ENCODE data around the gene TTC29. TPM values are rescaled to one million over a fixed set of nuclear protein-coding genes. Genes with fewer than 3 reads are reported as not detected.
"Not testable (repeated sequence)": the region's sequence is repeated elsewhere in the genome, so short reads cannot be mapped to it uniquely, and the experiment has no call there.

The TTC29 gene
- total RNA-seq, 3 donors from 2014 or later: 0.29 TPM; not detected in 2

DNA sequence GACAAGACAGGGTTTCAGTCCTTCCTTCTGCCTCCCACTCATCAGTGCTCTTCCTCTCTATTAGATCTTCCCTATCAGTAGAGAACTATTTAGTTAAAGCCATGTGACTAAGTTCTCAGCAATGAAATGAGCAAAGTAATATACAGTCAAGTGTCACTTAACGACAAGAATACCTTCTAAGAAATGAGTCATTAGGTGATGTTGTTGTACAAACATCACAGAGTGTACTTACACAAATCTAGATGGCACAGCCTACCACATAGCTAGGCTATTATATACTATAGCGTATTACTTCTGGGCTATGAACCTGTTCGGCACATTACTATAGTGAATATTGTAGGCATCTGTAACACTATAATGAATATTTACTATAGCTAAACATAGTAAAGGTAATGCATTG, 235.7 kb downstream of the TTC29 start:
- H3K4me1 ChIP-seq: no peaks in the 10 kb centered on the region
- H3K4me3 ChIP-seq: no peak overlapping the region
- intact Hi-C loops (cut with DNase I; ENCODE audit: low total_unique reads): no loop called here
- H3K9me3 ChIP-seq: no peaks in the 10 kb centered on the region
- H3K27me3 ChIP-seq: no peaks in the 10 kb centered on the region
- DNase-seq (ENCODE audit: low spot score in 2 of 2): no peak
- no peak for TF ChIP-seq POLR2A (IDR thresholded peaks at IDR 0.05)
- TF ChIP-seq CTCF (IDR thresholded peaks at IDR 0.05): no peak
- TF ChIP-seq POLR2AphosphoS5 (IDR thresholded peaks at IDR 0.05): no peak
- no peak overlapping the region for H3K27ac ChIP-seq
- H3K36me3 ChIP-seq: no peaks in the 10 kb centered on the region

DNA sequence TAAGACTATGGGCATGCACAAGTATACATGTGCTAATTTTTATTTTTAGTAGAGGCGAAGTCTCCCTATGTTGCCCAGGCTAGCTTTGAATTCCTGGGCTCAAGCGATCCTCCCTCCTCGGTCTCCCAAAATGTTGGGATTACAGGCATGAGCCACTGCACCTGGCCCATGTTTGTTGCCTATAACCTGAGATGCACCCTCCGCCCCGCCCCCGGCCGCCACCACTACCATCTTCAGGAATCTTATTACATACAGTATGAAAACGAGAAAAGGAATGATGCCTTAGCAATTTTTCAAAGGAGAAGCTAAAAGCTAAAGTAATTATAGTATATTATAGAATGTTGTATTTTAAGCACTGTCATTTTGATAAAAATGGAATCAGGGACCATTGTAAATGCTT, 245.8 kb downstream of the TTC29 start:
- Histone ChIP-seq H3K4me3 (no peak overlapping the region), H3K36me3 (no peaks in the 10 kb centered on the region), H3K27me3 (no peaks in the 10 kb centered on the region), H3K4me1 (no peaks in the 10 kb centered on the region), H3K27ac (no peak overlapping the region), H3K9me3 (no peaks in the 10 kb centered on the region)
- intact Hi-C loops (cut with DNase I; ENCODE audit: low total_unique reads): no loop called here
- TF ChIP-seq POLR2A (IDR thresholded peaks at IDR 0.05) (no peak), CTCF (IDR thresholded peaks at IDR 0.05) (no peak), POLR2AphosphoS5 (IDR thresholded peaks at IDR 0.05) (no peak)
- no peak for DNase-seq (ENCODE audit: low spot score in 2 of 2)

GRCh38 chr4:146674829-146675570, 270.7 kb downstream of the TTC29 start:
- Histone ChIP-seq H3K36me3 (no peaks in the 10 kb centered on the region), H3K9me3 (no peaks in the 10 kb centered on the region), H3K4me3 (no peak overlapping the region), H3K27me3 (no peaks in the 10 kb centered on the region), H3K27ac (no peak overlapping the region), H3K4me1 (no peaks in the 10 kb centered on the region)
- TF ChIP-seq CTCF (IDR thresholded peaks at IDR 0.05) (no peak), POLR2AphosphoS5 (IDR thresholded peaks at IDR 0.05) (no peak), POLR2A (IDR thresholded peaks at IDR 0.05) (no peak)
- DNase-seq (ENCODE audit: low spot score in 2 of 2): no peak
- intact Hi-C loops (cut with DNase I; ENCODE audit: low total_unique reads): no loop called here

- H3K27me3 ChIP-seq; H3K27ac ChIP-seq; H3K4me1 ChIP-seq; H3K36me3 ChIP-seq; DNase-seq (ENCODE audit: low spot score in 2 of 2); H3K4me3 ChIP-seq; intact Hi-C loops (cut with DNase I; ENCODE audit: low total_unique reads); H3K9me3 ChIP-seq: not testable (repeated sequence)
Observed at GRCh38 chr4:146663968-146664311, 281.7 kb downstream of the TTC29 start.

GRCh38 chr4:146661367-146661766, 284.3 kb downstream of the TTC29 start:
- Histone ChIP-seq H3K27ac (no peak overlapping the region), H3K4me3 (no peak overlapping the region), H3K4me1 (no peaks in the 10 kb centered on the region), H3K36me3 (no peaks in the 10 kb centered on the region), H3K27me3 (peaks cover 0 to 8% of the 10 kb centered on the region in 2 donors), H3K9me3 (no peaks in the 10 kb centered on the region)
- DNase-seq (ENCODE audit: low spot score in 2 of 2): no peak
- intact Hi-C loops (cut with DNase I; ENCODE audit: low total_unique reads): no loop called here
- no peak for TF ChIP-seq POLR2AphosphoS5 (IDR thresholded peaks at IDR 0.05)
- TF ChIP-seq POLR2A (IDR thresholded peaks at IDR 0.05): no peak
- no peak for TF ChIP-seq CTCF (IDR thresholded peaks at IDR 0.05)

All from breast epithelium (tissue), 4 donors.